Raji (cell line): ENCODE measurements around the gene SEMG1.

Source experiments
- POLR2A ChIP-seq: IDR thresholded peaks from 2 replicates; pipeline ENCODE4 v1.6.1; 2011; ENCODE audit warnings: low read depth, low read length, control low read depth; ENCODE audit not compliant: insufficient read depth

The SEMG1 gene

DNA sequence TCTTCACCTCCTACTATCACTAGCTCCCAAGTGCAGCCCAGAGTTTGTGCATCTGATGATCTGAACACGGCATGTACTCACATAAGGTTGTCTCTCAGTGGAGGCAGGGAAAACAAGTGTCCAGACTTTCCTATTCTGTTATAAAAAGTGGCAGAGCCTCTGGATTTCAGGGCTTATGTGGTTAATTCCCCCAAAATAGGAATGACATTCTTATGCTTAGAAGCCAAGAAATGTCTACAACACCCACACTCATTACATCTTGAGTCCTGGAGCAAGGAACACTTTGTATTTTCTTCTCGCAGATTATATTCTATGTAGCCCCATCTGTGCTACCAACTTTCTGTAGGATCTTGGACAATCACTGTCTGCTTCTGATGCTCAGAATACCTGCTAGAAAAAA, 13.5 kb upstream of the SEMG1 start:
- TF ChIP-seq POLR2A, result no peak

DNA sequence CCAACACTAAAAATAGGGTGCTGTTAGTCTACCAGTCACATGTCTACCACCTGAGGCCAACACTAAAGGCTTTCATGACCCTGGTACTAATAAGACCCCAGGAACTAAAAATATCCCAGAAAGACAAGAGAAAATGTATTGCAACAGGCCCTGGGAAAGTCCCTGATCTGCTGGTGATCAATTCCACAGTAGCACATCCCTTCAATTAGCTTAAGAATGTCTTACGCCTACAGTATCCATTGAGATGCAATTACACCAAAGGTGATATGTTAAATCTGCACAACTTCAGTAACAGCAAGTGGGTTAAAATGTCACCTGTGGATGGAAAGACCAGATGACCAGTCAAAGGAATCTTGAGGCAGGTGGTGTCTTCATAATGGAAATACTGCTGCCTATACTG, 3.1 kb downstream of the SEMG1 start:
- TF ChIP-seq POLR2A, result no peak

DNA sequence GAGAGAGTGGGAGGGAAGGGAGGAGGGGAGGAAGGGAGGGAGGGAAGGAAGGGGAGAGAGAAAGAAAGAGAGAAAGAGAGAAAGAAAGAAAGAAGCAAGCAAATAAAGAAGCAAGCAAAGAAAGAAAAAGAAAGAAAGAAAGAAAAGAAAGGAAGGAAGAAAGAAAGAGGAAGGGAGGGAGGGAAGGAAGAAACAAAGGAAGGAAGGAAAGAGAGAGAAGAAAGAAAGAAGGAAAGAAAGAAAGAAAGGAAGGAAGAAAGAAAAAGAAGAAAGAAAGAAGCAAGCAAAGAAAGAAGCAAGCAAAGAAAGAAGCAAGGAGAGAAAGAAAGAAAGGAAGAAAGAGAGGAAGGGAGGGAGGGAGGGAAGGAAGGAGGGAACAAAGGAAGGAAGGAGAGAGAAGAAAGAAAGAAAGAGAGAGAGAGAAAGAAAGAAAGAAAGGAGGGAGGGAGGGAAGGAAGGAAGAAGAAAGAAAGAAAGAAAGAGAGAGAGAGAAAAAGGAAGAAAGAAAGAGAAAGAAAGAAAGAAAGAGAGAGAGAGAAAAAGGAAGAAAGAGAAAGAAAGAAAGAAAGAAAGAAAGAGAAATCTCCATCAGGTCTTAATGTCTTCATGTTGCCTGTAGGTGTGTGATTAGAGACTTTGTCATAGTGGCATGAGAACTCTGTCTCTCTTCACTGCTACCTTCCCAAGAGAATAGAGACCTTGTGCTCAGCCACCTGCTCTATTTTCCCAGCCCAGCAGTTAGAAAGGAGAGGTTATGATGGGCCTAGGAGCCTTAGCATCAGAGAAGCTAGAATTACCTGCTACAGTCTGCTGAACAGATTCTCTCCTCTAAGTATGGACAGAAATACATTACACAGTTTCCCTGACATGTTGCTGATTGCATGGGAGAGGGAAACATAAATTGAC, 5.0 kb downstream of the SEMG1 start:
- TF ChIP-seq POLR2A, result no peak

DNA sequence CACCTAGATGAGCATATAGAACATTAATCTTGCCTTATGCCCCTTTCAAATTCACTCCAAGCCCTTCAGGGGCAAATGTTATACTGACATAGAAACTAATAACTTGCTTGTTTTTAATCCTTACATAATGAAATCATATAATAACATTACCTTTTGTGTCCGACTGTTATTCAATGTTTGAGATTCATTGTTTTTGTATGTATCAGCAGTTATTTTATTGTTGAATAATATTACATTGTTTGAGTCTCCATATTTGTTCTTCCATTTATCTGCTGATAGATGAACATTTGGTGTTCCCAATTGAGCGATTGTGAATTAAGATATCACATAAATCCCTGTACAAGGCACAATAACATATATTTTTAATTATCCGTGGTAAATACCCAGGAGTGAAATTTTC, 6.0 kb downstream of the SEMG1 start:
- TF ChIP-seq POLR2A, result no peak

DNA sequence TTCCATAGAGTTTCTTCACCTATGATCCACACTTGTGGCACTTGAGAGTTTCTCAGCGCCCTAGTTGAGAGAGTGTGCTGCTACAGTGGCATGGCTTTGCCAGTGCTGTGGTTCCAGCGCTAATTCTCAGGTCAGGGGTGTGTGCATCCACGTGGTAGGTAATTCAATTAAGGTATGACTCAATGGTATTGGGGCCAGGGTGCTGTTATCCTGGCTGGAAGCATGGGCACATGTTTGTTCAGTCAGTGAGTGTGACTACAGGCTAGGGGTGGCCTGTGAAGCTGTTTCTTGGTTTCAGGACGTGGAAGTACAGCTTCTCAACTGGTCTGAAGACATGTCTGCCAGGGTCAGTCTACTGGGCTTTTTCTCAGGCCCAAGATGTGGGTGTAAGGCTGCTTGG, 11.3 kb downstream of the SEMG1 start:
- no peak for TF ChIP-seq POLR2A

DNA sequence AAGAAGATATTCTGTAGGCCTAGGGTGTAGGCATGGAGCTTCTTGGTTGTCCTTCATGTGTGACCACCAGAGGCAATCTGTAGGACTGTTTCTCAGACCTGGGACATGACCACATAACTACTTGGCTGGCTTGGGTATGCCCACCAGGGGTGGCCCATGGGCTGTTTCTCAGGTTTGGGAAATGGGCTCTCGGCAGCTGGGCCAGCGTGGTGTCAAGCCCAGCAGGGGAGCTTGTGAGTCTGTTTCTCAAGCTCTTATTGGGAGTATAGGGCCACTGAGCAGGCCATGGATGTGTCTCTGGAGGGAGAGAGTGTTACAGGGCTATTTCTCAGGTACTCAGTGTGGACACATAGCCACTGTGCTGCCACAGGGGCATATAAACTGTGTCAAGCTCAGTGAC, 11.8 kb downstream of the SEMG1 start:
- TF ChIP-seq POLR2A, result no peak

DNA sequence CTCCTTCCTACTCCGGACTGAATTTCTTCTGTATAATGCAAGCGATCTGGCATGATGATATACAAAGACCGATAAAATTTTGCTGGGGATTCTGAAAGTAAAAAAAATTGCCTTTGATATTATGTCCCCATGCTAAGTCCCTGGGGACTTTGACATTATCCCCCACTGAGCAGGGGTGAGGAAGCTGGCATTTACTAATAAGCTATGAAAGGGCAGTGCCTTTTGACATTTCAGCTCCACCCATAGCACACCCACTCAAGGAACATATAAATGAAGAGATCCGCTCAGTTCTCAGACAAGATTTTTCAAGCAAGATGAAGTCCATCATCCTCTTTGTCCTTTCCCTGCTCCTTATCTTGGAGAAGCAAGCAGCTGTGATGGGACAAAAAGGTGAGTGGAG, 14.2 kb downstream of the SEMG1 start, which contains the start of gene SEMG2:
SEMG2 (plus strand) TSS at position 298 of the 400 bp plus-strand sequence; CDS start at position 315, 17 bp downstream.
- no peak for TF ChIP-seq POLR2A

DNA sequence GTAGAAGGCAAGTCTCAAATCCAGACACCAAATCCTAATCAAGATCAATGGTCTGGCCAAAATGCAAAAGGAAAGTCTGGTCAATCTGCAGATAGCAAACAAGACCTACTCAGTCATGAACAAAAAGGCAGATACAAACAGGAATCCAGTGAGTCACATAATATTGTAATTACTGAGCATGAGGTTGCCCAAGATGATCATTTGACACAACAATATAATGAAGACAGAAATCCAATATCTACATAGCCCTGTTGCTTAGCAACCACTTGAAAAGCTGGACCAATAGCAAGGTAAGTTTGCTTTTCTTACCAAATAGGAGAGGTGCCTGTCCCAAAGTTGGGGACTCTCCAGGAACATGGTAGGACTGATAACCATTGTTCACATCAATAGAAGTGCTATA, 16.3 kb downstream of the SEMG1 start:
- no peak for TF ChIP-seq POLR2A

DNA sequence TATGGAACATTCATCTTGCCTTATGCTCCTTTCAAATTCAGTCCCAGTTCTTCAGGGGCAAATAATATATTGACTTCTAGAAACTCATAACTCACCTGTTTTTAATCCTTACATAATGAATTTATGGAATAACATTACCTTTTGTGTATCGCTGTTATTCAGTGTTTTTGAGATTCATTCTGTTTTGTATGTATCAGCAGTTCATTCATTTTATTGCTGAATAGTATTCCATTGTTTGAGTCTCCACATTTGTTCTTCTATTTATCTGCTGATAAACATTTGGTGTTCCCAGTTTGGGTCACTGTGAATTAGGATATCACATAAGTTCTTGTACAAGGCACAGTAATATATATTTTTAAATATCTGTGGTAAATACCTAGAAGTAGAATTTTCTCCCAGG, 19.5 kb downstream of the SEMG1 start:
- TF ChIP-seq POLR2A, result no peak

DNA sequence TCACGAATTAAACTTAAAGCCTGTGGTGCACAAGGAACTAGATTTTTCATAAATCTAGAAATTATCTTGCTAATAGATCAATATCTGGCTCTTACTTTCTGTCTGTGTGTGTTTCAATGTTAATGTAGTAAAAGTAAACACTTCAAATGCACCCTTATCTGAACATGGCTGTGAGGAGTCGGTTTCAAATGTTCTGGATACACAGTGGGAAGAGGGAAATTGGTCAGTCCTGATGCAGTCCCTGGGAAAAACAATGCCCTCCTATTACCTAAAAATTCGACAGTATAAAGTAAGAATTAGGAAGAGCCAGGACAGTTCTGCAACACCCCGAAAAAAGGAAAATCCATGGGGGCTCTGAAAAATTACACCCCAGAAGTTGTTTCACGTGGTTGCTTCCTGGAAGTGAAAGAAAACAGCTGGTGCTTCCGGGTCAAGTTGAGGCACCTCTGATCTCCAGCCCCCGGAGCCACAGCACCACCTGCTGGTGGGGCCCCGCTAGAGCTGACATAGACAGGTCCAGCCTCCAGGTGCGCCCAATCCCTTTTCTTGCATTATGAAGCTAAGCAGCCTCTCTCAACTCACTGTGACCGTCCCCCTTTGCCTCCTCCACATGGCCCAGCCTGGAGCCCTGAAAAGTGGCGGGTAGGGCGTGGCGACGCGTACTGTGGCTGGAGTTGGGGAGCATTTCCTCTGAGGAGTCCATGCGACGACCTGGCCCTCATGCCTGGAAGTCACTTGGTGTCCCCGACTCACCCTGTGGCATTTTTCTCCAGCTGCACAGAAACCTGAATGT, 22.6 kb downstream of the SEMG1 start:
- no peak for TF ChIP-seq POLR2A

DNA sequence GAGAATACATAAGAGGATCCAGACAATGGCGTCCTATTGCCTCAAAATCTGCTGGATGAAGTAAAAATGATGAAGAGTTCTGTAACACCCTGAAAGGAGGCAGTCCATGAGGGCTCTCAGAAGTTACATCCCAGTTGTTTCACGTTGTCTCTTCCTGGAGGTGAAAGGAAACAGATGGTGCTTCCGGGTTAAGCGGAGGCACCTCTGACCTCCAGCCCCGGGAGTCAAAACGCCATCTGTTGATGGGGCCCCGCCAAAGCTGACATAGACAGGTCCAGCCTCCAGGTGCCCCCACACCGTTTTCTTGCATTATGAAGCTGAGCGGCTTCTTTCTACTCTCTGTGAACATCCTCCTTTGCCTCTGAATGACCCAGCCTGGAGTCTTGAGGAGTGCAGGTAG, 23.8 kb downstream of the SEMG1 start:
- no peak for TF ChIP-seq POLR2A

DNA sequence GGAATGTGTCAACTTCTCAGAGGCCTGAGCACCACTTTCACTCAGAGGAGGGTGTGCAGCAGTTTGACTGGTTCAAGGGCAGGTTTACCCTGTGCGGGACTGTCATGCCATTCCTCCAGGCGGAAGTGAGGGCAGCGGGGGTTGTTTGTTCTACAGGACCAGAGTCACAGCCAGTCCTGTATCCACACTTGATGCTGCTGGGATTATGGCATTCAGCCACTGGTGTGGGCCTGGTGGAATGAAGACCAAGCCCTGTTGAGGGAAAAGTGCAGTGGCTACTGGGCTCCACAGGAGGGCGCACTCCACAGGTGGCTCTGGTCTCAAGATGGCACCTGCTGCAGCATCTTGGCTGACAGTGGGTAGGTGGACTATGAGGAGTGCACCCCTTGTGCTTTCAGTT, 29.2 kb downstream of the SEMG1 start:
- TF ChIP-seq POLR2A, result no peak

DNA sequence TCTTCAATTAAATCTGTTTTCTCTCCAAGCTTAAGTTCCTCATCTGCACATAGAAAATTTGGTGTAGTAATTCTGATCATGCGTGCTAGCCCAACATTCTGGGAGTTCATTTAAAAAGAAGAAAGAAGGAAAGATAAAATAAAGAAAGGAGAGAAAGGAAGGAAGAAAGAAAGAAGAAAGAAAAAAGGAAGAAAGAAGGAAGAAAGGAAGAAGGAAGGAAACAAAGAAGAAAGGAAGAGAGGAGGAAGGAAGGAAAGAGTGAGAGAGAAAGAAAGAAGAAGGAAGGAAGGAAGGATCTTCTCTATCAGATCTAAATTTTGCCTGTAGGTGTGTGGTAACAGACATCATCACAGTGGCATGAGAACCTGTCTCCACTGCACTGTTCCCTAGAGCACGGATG, 31.3 kb downstream of the SEMG1 start:
- TF ChIP-seq POLR2A, result no peak

DNA sequence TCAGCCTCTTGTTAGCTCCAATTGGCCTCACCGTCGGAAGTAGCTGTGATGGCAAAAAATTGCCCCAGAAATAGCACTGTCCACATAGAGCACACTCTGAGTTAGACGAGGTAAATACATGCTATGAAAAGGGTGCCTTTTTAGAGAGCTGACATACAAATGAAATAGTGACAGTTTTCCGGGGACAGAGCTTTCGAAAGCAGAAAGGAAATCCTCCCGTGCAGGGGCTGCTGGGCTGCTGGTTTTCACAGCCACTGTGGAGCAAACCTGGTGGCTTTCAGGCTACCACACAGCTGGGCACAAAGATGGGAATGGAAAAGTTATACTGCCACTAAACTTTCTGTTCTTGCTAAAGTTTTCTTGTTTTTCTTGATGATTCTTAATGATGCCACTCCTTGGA, 39.3 kb downstream of the SEMG1 start:
- TF ChIP-seq POLR2A, result no peak

DNA sequence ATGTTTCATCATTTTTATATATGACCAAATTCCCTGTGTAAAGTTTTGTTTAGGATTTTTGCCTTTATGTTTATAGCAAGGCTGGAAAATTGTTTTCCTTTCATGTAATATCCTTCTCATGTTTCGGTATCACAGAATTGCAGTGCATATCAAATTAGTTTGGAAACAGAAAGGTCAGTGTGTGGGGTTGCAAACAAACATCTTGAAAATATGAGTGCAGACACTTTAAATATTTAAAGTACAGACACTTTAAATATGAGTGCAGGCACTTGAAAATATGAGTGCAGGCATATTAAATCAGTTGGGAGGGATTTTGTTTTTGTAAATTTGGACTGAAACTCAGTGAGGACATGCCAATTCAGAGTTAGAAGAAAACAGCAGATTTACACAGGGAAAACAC, 41.0 kb downstream of the SEMG1 start:
- TF ChIP-seq POLR2A, result no peak

DNA sequence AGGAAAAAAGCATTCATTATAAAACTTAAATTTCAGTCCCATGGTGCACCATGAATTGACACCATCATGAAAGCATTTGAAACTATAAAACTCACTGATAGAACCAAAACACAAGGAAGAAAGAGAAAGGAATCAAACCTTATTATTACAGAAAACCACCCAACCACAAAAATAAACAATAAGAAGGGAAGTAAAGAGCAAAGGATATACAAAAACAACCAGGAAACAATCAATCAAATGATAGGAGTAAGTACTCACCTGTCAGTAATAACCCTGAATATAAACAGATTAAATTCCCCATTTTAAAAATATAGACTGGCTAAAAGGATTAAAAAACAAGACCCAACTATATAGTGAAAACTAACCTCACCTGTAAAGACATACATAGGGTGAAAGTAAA, 41.8 kb downstream of the SEMG1 start:
- TF ChIP-seq POLR2A, result no peak
